Smooth muscle cell (in vitro differentiated cells): ENCODE data around the gene ANK2. TPM values are rescaled to one million over a fixed set of nuclear protein-coding genes. Genes with fewer than 3 reads are reported as not detected.

Source experiments
- DNase-seq: peaks from one replicate; lab custom pipeline; 2025; ENCODE audit not compliant: unreplicated experiment; lab: John Stamatoyannopoulos, UW
- H2AFZ ChIP-seq: fragments of 200-600 bp; sonication (generic); 2 replicates; pipeline ENCODE4 v1.6.0; 2016; ENCODE audit warnings: antibody characterized with exemption, low read depth, mild to moderate bottlenecking
- H3F3A ChIP-seq: fragments of 200-600 bp; sonication (generic); 2 replicates; pipeline ENCODE4 v1.6.0; 2017; ENCODE audit warnings: antibody characterized with exemption, low read depth
- H3K27ac ChIP-seq: fragments of 200-600 bp; sonication (generic); 2 replicates; pipeline ENCODE4 v1.5.1; 2016; ENCODE audit warnings: low read depth, mild to moderate bottlenecking
- H3K27me3 ChIP-seq: fragments of 200-600 bp; sonication (generic); 2 replicates; pipeline ENCODE4 v1.6.1; 2016; ENCODE audit warnings: low read depth, mild to moderate bottlenecking
- H3K36me3 ChIP-seq: fragments of 200-600 bp; sonication (generic); 2 replicates; pipeline ENCODE4 v1.5.1; 2016; ENCODE audit warnings: low read depth
- H3K4me1 ChIP-seq: fragments of 200-600 bp; sonication (generic); 2 replicates; pipeline ENCODE4 v1.5.1; 2016; ENCODE audit warnings: low read depth
- H3K4me2 ChIP-seq: fragments of 200-600 bp; sonication (generic); 2 replicates; pipeline ENCODE4 v1.6.0; 2016; ENCODE audit warnings: mild to moderate bottlenecking
- H3K4me3 ChIP-seq: fragments of 200-600 bp; sonication (generic); 2 replicates; pipeline ENCODE4 v1.5.1; 2016; ENCODE audit warnings: mild to moderate bottlenecking
- H3K79me2 ChIP-seq: fragments of 200-600 bp; sonication (generic); 2 replicates; pipeline ENCODE4 v1.6.0; 2016; ENCODE audit warnings: low read depth, mild to moderate bottlenecking
- H3K9ac ChIP-seq: fragments of 200-600 bp; sonication (generic); 2 replicates; pipeline ENCODE4 v1.6.0; 2016; ENCODE audit warnings: low read depth
- H3K9me3 ChIP-seq: fragments of 200-600 bp; sonication (generic); replicated peaks from 2 replicates; pipeline ENCODE4 v1.5.1; 2016; ENCODE audit warnings: low read depth
- H4K20me1 ChIP-seq: fragments of 200-600 bp; sonication (generic); 2 replicates; pipeline ENCODE4 v1.6.0; 2016; ENCODE audit warnings: low read depth
- WGBS: methylation state at CpG from one replicate; pipeline ENCODE4 v1.1.7; 2016; ENCODE audit warnings: low lambda C conversion rate; 5-methylcytosine and 5-hydroxymethylcytosine counted together
- polyA plus RNA-seq: library from polyadenylated mRNA; unstranded; fragments of >200 nt; fragmentation: Nextera tagmentation; extraction: Ambion mirVana; gene quantifications from 2 replicates; pipeline ENCODE4 v1.2.1, GENCODE V29; 2016
- total RNA-seq: library from RNA; depleted of rRNA; stranded (reverse); fragments of >200 nt; gene quantifications from 2 replicates; pipeline ENCODE4 v1.2.3, GENCODE V29; 2014
- TF ChIP-seq, protein P1 (sequence below): fragments of 200-600 bp; sonication (generic); IDR thresholded peaks from 2 replicates; pipeline ENCODE4 v1.5.1; 2017; ENCODE audit warnings: borderline replicate concordance, mild to moderate bottlenecking, antibody characterized with exemption; ENCODE audit not compliant: insufficient read depth, poor library complexity, severe bottlenecking

The ANK2 gene
- total and polyA plus RNA-seq, 2 experiments from 2014 or later: 2.2 to 8.1 TPM

DNA sequence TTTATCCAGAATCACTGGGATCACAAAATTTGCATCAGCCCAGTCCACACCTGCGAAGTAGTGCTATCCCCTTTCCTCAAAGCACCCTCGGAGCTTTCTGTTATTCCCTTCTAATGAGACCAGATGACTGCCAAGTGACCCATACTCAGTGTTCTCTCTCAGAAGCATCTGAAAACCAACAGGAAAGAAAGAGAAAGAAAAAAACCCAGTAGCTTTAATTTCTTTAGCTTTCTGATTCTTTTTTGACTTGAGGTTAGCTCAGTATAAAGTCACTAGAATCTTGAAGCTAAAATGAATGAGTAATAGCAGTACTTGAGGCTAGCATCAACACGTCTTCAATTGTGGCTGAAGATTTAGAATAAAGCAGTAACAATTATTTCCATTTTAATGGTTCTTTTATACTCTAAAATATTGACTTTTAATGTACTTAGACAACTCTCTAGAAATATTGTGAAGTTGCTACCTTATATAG lies 124.4 kb downstream of the ANK2 start:
- Histone ChIP-seq H3K4me1 (peaks cover 32% of the 10 kb centered on the region), H3K4me3 (no peak overlapping the region), H3K9me3 (no peaks in the 10 kb centered on the region), H3K79me2 (no peaks in the 10 kb centered on the region), H2AFZ (no peak overlapping the region), H3K4me2 (no peak overlapping the region), H3K27me3 (no peaks in the 10 kb centered on the region), H4K20me1 (no peaks in the 10 kb centered on the region), H3K27ac (no peak overlapping the region), H3K36me3 (no peaks in the 10 kb centered on the region), H3F3A (no peaks in the 10 kb centered on the region), H3K9ac (no peak overlapping the region)
- DNase-seq: no peak
- WGBS: 86% methylated on average over 3 of the region's 3 CpGs
- TF ChIP-seq, protein P1, sequence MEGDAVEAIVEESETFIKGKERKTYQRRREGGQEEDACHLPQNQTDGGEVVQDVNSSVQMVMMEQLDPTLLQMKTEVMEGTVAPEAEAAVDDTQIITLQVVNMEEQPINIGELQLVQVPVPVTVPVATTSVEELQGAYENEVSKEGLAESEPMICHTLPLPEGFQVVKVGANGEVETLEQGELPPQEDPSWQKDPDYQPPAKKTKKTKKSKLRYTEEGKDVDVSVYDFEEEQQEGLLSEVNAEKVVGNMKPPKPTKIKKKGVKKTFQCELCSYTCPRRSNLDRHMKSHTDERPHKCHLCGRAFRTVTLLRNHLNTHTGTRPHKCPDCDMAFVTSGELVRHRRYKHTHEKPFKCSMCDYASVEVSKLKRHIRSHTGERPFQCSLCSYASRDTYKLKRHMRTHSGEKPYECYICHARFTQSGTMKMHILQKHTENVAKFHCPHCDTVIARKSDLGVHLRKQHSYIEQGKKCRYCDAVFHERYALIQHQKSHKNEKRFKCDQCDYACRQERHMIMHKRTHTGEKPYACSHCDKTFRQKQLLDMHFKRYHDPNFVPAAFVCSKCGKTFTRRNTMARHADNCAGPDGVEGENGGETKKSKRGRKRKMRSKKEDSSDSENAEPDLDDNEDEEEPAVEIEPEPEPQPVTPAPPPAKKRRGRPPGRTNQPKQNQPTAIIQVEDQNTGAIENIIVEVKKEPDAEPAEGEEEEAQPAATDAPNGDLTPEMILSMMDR: no peak

DNA sequence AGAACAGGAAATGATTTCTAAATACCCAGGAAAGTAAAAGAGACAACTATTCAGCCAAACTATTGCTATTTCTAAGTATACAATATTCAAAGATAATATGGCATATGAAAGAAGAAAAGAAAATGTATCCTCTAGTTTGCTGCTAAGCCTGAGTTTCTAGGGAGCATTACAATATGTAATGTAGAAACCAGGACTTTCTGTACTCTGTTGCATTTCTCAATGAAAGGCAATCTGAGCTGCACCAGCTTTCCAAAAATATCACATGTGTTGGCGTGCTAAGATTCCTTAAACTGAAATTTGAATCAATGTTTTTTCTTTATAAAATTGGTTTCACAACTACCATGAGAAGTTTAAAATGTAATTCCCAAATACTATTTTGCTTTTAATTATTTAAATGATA lies 129.6 kb downstream of the ANK2 start:
- H3F3A ChIP-seq: no peaks in the 10 kb centered on the region
- no peaks in the 10 kb centered on the region for H3K36me3 ChIP-seq
- no peaks in the 10 kb centered on the region for H4K20me1 ChIP-seq
- WGBS: 100% methylated on average over 1 of the region's 1 CpG
- H3K9me3 ChIP-seq: no peaks in the 10 kb centered on the region
- no peaks in the 10 kb centered on the region for H3K27me3 ChIP-seq
- H3K4me1 ChIP-seq: no peaks in the 10 kb centered on the region
- no peak overlapping the region for H3K27ac ChIP-seq
- no peak overlapping the region for H2AFZ ChIP-seq
- DNase-seq: no peak
- no peak overlapping the region for H3K9ac ChIP-seq
- TF ChIP-seq, protein P1: no peak
- H3K79me2 ChIP-seq: no peaks in the 10 kb centered on the region
- H3K4me2 ChIP-seq: no peak overlapping the region
- no peak overlapping the region for H3K4me3 ChIP-seq

DNA sequence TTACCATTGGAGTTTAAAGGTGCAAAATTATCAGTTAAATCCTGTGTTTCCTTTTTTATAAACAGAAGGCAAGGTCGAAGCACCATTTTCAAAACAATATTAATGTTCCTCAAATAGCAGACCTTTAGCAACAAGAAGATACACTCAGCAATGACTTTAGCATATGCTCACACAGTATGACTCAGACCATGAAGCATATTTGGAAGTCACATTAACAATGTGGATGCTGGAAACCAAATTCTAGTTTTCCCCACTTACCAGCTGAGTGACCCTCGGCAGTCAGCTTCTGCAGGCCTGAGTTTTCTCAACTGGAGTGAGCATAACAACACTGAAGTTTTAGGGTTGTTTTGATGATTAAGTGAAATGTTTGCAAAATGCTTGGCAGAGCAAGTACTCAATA lies 130.5 kb downstream of the ANK2 start:
- H3K27me3 ChIP-seq: no peaks in the 10 kb centered on the region
- no peak overlapping the region for H3K27ac ChIP-seq
- no peaks in the 10 kb centered on the region for H4K20me1 ChIP-seq
- H3K79me2 ChIP-seq: no peaks in the 10 kb centered on the region
- no peaks in the 10 kb centered on the region for H3K36me3 ChIP-seq
- H3F3A ChIP-seq: no peaks in the 10 kb centered on the region
- H3K4me2 ChIP-seq: no peak overlapping the region
- no peak overlapping the region for H2AFZ ChIP-seq
- H3K4me3 ChIP-seq: no peak overlapping the region
- WGBS: 87% methylated on average over 2 of the region's 2 CpGs
- no peak overlapping the region for H3K9ac ChIP-seq
- TF ChIP-seq, protein P1: no peak
- DNase-seq: no peak
- no peaks in the 10 kb centered on the region for H3K9me3 ChIP-seq
- no peaks in the 10 kb centered on the region for H3K4me1 ChIP-seq

DNA sequence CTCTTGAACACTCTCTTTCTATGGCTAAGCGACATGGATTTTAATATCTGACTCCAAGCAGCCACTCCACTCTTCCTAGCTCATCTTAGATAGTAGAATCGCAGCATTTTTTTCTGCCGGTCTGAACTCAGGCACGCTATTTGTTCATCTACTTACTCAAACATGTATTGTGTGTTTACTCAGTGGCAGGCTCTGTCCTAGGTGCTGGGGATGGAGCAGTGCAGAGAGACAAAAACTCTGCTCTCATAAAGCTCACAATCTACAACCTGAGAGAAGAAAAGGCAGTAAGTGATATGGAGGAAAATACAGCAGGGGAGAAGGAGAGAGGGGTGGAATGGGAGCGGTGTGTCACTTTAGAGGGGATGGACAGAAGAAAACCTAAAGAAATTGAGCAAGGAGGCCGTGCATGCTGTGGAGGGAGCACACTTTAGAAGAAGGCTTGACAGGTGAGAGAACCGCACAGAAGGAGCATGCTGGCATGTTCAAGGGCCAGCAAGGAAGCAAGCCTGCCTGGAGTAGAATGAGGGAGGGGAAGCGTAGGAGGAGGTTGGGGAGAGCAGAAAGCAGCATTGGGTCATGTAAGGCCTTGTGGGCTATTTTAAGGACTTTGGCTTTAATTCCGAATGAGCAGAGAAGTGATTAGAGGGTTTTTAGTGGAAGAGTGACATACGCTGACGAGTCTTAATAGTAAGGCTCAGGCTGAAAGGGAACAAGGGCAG lies 132.0 kb downstream of the ANK2 start:
- Histone ChIP-seq H4K20me1 (no peaks in the 10 kb centered on the region), H3K9me3 (no peaks in the 10 kb centered on the region), H3K79me2 (no peaks in the 10 kb centered on the region), H3K4me3 (no peak overlapping the region), H2AFZ (no peak overlapping the region), H3K27me3 (no peaks in the 10 kb centered on the region), H3F3A (no peaks in the 10 kb centered on the region), H3K27ac (no peak overlapping the region), H3K9ac (no peak overlapping the region), H3K4me1 (no peaks in the 10 kb centered on the region), H3K4me2 (no peak overlapping the region), H3K36me3 (no peaks in the 10 kb centered on the region)
- TF ChIP-seq, protein P1: no peak
- 88% methylated on average over 11 of the region's 11 CpGs for WGBS
- DNase-seq: no peak
